Endodermal cell (in vitro differentiated cells): ENCODE results near the gene MECR. TPM values are rescaled to one million over a fixed set of nuclear protein-coding genes. Genes with fewer than 3 reads are reported as not detected.

Experiments
- DNase-seq: peaks from one replicate; pipeline ENCODE4 v3.0.0-alpha.2; 2017
- H3K27ac ChIP-seq: 2 replicates; pipeline ENCODE4 v1.5.1; 2013; ENCODE audit warnings: mild to moderate bottlenecking, low read depth, low read length, moderate library complexity
- H3K27me3 ChIP-seq: 2 replicates; pipeline ENCODE4 v1.6.1; 2013; ENCODE audit warnings: mild to moderate bottlenecking, low read length, moderate library complexity; ENCODE audit not compliant: insufficient read depth, control insufficient read depth, poor library complexity, severe bottlenecking
- H3K36me3 ChIP-seq: 2 replicates; pipeline ENCODE4 v1.7.0; 2013; ENCODE audit warnings: mild to moderate bottlenecking, low read length, moderate library complexity; ENCODE audit not compliant: control insufficient read depth, insufficient read depth
- H3K4me1 ChIP-seq: one replicate; pipeline ENCODE4 v1.7.0; 2013; ENCODE audit warnings: low read length; ENCODE audit not compliant: control insufficient read depth, insufficient read depth
- H3K4me3 ChIP-seq: 2 replicates; pipeline ENCODE4 v1.5.1; 2013; ENCODE audit warnings: mild to moderate bottlenecking, low read length, moderate library complexity
- H3K9ac ChIP-seq: 2 replicates; pipeline ENCODE4 v1.6.1; 2013; ENCODE audit warnings: mild to moderate bottlenecking, low read length, moderate library complexity; ENCODE audit not compliant: poor library complexity, severe bottlenecking; ENCODE audit errors: extremely low read depth
- H3K9me3 ChIP-seq: 2 replicates; pipeline ENCODE4 v1.6.1; 2013; ENCODE audit warnings: mild to moderate bottlenecking, low read length, moderate library complexity; ENCODE audit not compliant: control insufficient read depth
- H3K27ac Mint-ChIP-seq: 2 replicates; pipeline ENCODE4 v1.8.0; 2020; ENCODE audit warnings: mixed read lengths
- H3K27me3 Mint-ChIP-seq: 2 replicates; pipeline ENCODE4 v1.8.0; 2021; ENCODE audit warnings: mild to moderate bottlenecking, mixed read lengths; ENCODE audit not compliant: insufficient read depth
- H3K36me3 Mint-ChIP-seq: 2 replicates; pipeline ENCODE4 v1.8.0; 2020; ENCODE audit warnings: low read depth, mixed read lengths
- H3K4me1 Mint-ChIP-seq: 2 replicates; pipeline ENCODE4 v1.8.0; 2020; ENCODE audit warnings: mixed read lengths
- H3K4me3 Mint-ChIP-seq: 2 replicates; pipeline ENCODE4 v1.8.0; 2020; ENCODE audit warnings: mild to moderate bottlenecking, moderate library complexity, mixed read lengths
- H3K9me3 Mint-ChIP-seq: 2 replicates; pipeline ENCODE4 v1.8.0; 2020; ENCODE audit warnings: mild to moderate bottlenecking, mixed read lengths
- CTCF ChIP-seq: fragments of 200-600 bp; sonication (generic); conservative IDR thresholded peaks from 2 replicates; pipeline ENCODE4 v1.5.0; 2021; ENCODE audit warnings: antibody characterized with exemption, mild to moderate bottlenecking
- WGBS, 2 experiments: methylation state at CpG; one replicate each; pipeline versions ENCODE4 v1.1.5 to v1.1.7; 2013; ENCODE audit warnings: missing lambda C conversion rate in 2 of 2, mixed read lengths in 1 of 2; ENCODE audit not compliant: insufficient coverage in 1 of 2, insufficient read length in 1 of 2; 5-methylcytosine and 5-hydroxymethylcytosine counted together
- total RNA-seq, 2 donors: library from RNA; stranded (reverse); fragmentation: NEBNext Ultra II Directional in 1 of 2; extraction: Animal tissue kit (Norgen Biotek cat#: 25700) in 1 of 2; gene quantifications; 2 replicates in 1 of 2; 3 replicates in 1 of 2; pipeline ENCODE4 v1.2.1, GENCODE V29; 2021

Gene MECR
- total RNA-seq, 2 donors from 2014 or later: 33.3 to 38.2 TPM

GRCh38 chr1:29230204-29230552 lies 556 bp downstream of the MECR start:
- Mint-ChIP-seq H3K27me3 (peaks cover 28% of the 10 kb centered on the region), H3K27ac (peak overlapping the region; percentile 89), H3K9me3 (no peaks in the 10 kb centered on the region), H3K4me3 (peak overlapping the region; percentile 84), H3K36me3 (no peaks in the 10 kb centered on the region), H3K4me1 (peaks cover 14% of the 10 kb centered on the region)
- DNase-seq: no peak
- 9 to 11% methylated on average over 4 of the region's 4 CpGs for WGBS, 2 experiments
- H3K27me3 ChIP-seq: peaks cover 16% of the 10 kb centered on the region
- H3K4me1 ChIP-seq: no peaks in the 10 kb centered on the region
- H3K9me3 ChIP-seq: no peaks in the 10 kb centered on the region
- no peaks in the 10 kb centered on the region for H3K36me3 ChIP-seq
- H3K27ac ChIP-seq: no peak overlapping the region
- peak overlapping the region; percentile 94 for H3K4me3 ChIP-seq
- H3K9ac ChIP-seq: peak overlapping the region; percentile 67
- no peak for TF ChIP-seq CTCF

DNA sequence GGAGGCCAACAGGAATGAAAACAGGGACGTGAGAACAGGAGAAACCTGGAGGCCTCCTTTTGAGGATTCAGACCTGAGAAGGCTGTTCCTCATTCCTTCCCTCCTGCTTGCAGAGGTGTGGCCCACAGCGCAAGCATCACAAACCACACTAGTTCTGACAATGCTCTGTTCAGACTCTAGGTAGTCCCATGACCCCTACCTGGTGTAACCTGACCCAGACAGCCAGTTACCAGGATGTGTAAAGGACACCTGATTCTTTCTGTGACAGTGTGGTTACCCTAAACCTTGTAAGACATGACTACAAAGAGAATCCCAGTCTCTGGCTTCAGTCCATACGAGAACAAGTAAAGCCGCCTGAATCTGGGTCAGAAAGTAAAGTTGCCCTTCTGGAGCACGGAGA lies 3.2 kb downstream of the MECR start:
- Histone ChIP-seq H3K36me3 (no peaks in the 10 kb centered on the region), H3K9ac (no peak overlapping the region), H3K27ac (no peak overlapping the region), H3K9me3 (no peaks in the 10 kb centered on the region), H3K4me3 (no peak overlapping the region), H3K4me1 (no peaks in the 10 kb centered on the region), H3K27me3 (no peaks in the 10 kb centered on the region)
- peak; percentile 63 for DNase-seq
- H3K4me3 Mint-ChIP-seq: no peak overlapping the region
- H3K27me3 Mint-ChIP-seq: peaks cover 6% of the 10 kb centered on the region
- H3K9me3 Mint-ChIP-seq: no peaks in the 10 kb centered on the region
- TF ChIP-seq CTCF: no peak
- WGBS, 2 experiments: 92 to 100% methylated on average over 4 to 5 of the region's 5 CpGs
- H3K36me3 Mint-ChIP-seq: peaks cover 9% of the 10 kb centered on the region
- H3K4me1 Mint-ChIP-seq: peaks cover 14% of the 10 kb centered on the region
- H3K27ac Mint-ChIP-seq: peak overlapping the region; percentile 66

- Histone ChIP-seq H3K27ac (no peak overlapping the region), H3K27me3 (no peaks in the 10 kb centered on the region), H3K4me3 (no peak overlapping the region), H3K9me3 (no peaks in the 10 kb centered on the region), H3K9ac (no peak overlapping the region), H3K36me3 (peaks cover 4% of the 10 kb centered on the region), H3K4me1 (no peaks in the 10 kb centered on the region)
- Mint-ChIP-seq H3K27me3 (no peaks in the 10 kb centered on the region), H3K36me3 (peaks cover 11% of the 10 kb centered on the region), H3K4me3 (no peak overlapping the region), H3K27ac (no peak overlapping the region), H3K4me1 (peaks cover 10% of the 10 kb centered on the region), H3K9me3 (no peaks in the 10 kb centered on the region)
- TF ChIP-seq CTCF: no peak
- no peak for DNase-seq
- WGBS, 2 experiments: 90 to 96% methylated on average over 3 to 4 of the region's 4 CpGs
Observed at GRCh38 chr1:29225361-29225760, 5.4 kb downstream of the MECR start.
